GM13977 (cell line): ENCODE measurements around the gene EPSTI1.
"Not testable (repeated sequence)": the region's sequence is repeated elsewhere in the genome, so short reads cannot be mapped to it uniquely, and the experiment has no call there.

Experiments
- DNase-seq: peaks from one replicate; pipeline ENCODE4 v3.0.0; 2012; ENCODE audit warnings: low spot score
- in situ Hi-C: fragments of 300-500 bp; cut with MboI; formaldehyde crosslinking; loops from one replicate; pipeline ENCODE4 v1.12.0; 2022; ENCODE audit warnings: low sequenced_read_pairs, low pct_unique_long_range_greater_than_20kb, mixed read lengths, inconsistent platforms; ENCODE audit not compliant: unreplicated experiment
- TF ChIP-seq, protein P1 (sequence below): IDR thresholded peaks from 2 replicates; pipeline ENCODE4 v1.5.1; 2012; ENCODE audit warnings: mild to moderate bottlenecking, control low read depth; ENCODE audit not compliant: insufficient read depth; ENCODE audit errors: extremely low read depth, missing control alignments

The EPSTI1 gene

DNA sequence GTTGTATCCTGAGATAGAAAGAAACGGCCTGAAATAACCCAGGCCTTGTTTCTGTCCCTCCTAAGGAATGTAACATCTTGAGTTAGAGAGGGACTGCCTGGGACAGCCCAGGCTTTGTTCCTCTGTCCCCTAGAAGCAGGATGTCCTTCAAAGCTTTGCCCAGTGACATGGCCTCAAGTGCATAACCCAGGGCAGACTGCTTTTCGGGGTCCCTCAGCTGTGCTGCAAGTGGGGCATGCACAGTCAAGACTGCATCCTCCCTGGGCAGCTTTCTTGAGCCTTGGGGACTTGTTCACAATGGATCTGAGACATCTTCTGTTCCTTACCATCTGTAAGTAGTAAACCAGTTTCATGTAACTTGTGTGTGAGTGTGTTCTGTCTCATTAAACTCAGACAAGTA is 7.5 kb upstream of the EPSTI1 start:
- in situ Hi-C loops = no loop called here
- no peak for DNase-seq
- TF ChIP-seq, protein P1, sequence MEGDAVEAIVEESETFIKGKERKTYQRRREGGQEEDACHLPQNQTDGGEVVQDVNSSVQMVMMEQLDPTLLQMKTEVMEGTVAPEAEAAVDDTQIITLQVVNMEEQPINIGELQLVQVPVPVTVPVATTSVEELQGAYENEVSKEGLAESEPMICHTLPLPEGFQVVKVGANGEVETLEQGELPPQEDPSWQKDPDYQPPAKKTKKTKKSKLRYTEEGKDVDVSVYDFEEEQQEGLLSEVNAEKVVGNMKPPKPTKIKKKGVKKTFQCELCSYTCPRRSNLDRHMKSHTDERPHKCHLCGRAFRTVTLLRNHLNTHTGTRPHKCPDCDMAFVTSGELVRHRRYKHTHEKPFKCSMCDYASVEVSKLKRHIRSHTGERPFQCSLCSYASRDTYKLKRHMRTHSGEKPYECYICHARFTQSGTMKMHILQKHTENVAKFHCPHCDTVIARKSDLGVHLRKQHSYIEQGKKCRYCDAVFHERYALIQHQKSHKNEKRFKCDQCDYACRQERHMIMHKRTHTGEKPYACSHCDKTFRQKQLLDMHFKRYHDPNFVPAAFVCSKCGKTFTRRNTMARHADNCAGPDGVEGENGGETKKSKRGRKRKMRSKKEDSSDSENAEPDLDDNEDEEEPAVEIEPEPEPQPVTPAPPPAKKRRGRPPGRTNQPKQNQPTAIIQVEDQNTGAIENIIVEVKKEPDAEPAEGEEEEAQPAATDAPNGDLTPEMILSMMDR = no peak

DNA sequence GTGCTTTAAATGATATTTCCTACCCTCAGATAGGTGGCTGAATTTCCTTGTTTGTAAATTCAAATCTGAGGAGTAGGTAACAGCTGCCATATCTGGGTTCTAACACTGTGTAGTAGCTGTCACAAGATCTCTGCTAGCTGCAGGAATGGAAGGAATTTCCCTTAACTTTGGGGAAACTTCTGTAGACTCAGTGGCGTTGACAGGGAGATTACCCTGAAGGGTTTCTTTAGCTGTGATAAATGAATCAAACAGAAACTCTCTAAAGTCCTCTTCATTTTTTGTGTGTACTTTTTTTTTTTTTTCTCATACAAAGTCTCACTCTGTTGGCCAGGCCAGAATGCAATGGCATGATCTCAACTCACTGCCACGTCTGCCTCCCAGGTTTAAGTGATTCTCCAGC is 5.3 kb upstream of the EPSTI1 start:
- in situ Hi-C loops = no loop called here
- TF ChIP-seq, protein P1 = no peak
- DNase-seq = peak; percentile 50

DNA sequence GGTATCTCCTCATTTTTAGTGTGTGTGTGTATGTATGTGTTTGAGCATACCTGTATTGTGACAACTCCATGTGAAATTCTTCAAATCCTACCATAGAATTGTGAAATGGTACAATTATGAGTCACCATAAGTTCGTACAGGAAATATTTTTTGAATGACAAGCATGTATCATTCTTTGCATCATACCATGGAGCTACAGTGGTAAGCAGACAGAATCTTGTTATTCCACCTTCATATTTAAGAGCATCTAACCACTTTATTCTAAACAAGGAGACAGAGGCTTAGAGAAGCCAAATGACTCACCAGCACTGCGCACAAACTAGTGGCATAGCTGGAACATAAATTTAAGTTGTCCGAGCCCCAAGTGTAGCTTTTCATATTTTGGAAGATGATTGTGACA is 4.5 kb upstream of the EPSTI1 start:
- DNase-seq = no peak
- TF ChIP-seq, protein P1 = no peak
- in situ Hi-C loops = no loop called here

DNA sequence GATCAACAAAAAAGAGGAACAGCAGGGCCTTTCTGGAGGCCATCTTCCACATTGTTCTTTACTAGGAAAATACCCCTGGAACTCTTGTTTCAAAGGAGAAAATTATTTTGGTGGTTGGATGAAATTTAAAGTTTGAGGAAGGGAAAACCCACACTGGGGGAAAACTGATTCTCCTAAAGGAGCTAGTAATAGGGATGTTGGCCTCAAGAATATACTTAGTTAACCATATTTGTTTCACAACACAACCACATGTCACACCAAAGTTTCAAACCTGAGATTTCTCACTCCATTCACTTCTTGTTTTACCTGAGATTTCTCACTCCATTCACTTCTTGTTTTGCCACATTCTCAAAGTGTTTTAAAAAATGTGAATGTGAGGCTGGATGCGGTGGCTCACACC is 2.8 kb upstream of the EPSTI1 start:
- in situ Hi-C loops = no loop called here
- TF ChIP-seq, protein P1 = no peak
- DNase-seq = no peak

DNA sequence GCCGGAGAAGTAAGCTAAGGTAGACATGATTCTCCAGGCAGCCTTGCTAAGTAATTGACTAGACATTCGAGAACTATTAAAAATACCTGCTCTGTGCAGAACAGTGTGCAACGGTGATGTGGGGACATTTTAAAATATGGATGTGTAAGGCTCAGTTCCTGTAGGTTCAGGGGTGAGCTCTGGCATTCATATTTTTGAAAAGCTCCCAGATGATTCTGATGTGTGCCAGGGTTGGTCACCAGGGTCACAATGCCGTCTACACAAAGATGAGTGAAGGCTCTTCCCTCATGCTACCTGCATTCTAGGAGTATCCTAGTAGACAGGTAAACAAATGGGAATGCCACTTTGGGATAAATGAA is 702 bp upstream of the EPSTI1 start:
- in situ Hi-C loops = no loop called here
- TF ChIP-seq, protein P1 = no peak
- no peak for DNase-seq

DNA sequence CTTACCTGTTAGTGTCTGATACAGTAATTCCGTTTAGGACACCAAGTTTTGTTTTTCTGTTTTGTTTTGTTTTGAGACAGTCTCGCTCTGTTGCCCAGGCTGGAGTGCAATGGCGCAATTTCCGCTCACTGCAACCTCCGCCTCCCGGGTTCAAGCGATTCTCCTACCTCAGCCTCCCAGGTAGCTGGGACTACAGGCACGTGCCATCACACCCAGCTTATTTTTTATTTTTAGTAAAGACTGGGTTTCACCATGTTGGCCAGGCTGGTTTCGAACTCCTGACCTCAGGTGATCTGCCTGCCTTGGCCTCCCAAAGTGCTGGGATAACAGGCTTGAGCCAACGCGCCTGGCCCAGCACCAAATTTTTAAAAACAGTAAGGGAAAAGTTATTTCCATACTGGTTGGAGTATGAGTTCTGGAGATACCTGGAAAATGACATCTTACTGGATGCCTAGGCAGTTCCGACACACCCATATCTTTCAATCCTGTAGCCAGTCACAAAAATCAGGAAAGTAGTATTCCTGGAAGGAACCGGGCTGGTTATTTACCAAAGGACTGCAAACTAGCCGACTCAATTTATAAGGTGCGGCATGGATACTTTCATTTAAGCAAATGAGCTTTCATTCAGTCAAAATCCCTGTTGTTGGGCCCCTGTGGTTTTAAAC is 676 bp downstream of the EPSTI1 start:
- in situ Hi-C loops, DNase-seq: not testable (repeated sequence)

DNA sequence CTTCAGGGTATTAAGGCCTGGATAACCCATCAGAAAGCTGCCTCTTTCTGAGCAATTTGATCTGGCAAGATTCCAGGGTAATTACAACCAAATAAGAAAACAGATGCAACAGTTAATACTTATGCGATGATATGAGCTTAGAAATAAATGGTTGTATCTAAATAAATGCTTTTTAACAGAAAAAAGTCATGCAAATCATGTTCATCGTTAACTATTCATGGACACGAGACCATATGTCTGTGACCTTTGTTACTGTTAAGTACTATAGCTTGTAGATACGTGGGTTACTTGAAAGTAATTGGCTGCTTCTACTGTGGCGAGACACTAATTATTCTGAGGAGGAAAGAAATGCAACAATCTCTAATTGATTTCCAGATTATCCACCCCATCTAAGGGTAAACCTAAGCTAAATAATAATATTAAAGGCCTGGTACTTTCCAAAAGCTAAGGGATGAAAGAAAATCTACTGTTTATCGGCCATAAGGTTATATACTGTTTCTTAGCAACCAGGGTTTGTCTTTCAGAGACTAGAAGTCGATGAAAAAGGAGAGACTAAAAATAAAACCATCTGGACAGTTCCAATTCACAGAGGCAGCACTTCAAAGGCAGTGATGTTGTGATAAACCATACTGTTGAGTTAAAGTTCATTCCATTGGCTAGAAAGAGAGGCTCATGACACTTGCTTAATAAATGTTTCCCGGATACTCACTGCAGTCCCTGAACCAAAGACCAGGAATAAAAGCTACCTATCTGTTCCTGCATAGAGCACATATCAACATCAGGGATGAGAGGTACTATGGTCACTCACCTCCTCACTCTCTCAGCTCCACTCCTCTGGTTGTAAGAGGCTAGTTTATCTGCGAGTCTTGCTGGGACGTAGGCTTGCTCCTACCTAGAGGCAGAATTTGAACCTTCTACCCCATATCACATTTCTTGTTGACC is 1.5 kb downstream of the EPSTI1 start:
- TF ChIP-seq, protein P1 = no peak
- peak; percentile 57 for DNase-seq
- in situ Hi-C loops = no loop called here
